Activated naive CD8-positive, alpha-beta T cell treated with anti-CD3 and anti-CD28 coated beads, Interleukin-2, amount 50 U/mL, for 24 hours (primary cell): ENCODE measurements around the gene FAM161B.
A peak's percentile ranks its signal among the peaks of the same experiment; 100 is the strongest.
"Not testable (repeated sequence)": the region's sequence is repeated elsewhere in the genome, so short reads cannot be mapped to it uniquely, and the experiment has no call there.

ENCODE experiments used
- ATAC-seq: fragments of 150-1000 bp; cut with Tn5 transposase; one replicate; pipeline ENCODE4 v1.10.0; 2021
- DNase-seq: peaks from one replicate; pipeline ENCODE4 v3.0.0; 2021
- H3K27ac Mint-ChIP-seq: one replicate; pipeline ENCODE4 v1.8.0; 2021; ENCODE audit warnings: mild to moderate bottlenecking, mixed read lengths
- H3K27me3 Mint-ChIP-seq: one replicate; pipeline ENCODE4 v1.8.0; 2021; ENCODE audit warnings: mixed read lengths
- H3K36me3 Mint-ChIP-seq: one replicate; pipeline ENCODE4 v1.8.0; 2021; ENCODE audit warnings: low read depth, mixed read lengths
- H3K4me1 Mint-ChIP-seq: one replicate; pipeline ENCODE4 v1.8.0; 2021; ENCODE audit warnings: mixed read lengths
- H3K4me3 Mint-ChIP-seq: one replicate; pipeline ENCODE4 v1.8.0; 2021; ENCODE audit warnings: mild to moderate bottlenecking, moderate library complexity, mixed read lengths
- H3K9me3 Mint-ChIP-seq: one replicate; pipeline ENCODE4 v1.8.0; 2021; ENCODE audit warnings: mixed read lengths

Gene FAM161B, protein sequence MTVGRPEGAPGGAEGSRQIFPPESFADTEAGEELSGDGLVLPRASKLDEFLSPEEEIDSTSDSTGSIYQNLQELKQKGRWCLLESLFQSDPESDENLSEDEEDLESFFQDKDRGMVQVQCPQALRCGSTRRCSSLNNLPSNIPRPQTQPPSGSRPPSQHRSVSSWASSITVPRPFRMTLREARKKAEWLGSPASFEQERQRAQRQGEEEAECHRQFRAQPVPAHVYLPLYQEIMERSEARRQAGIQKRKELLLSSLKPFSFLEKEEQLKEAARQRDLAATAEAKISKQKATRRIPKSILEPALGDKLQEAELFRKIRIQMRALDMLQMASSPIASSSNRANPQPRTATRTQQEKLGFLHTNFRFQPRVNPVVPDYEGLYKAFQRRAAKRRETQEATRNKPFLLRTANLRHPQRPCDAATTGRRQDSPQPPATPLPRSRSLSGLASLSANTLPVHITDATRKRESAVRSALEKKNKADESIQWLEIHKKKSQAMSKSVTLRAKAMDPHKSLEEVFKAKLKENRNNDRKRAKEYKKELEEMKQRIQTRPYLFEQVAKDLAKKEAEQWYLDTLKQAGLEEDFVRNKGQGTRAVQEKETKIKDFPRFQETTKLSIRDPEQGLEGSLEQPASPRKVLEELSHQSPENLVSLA

DNA sequence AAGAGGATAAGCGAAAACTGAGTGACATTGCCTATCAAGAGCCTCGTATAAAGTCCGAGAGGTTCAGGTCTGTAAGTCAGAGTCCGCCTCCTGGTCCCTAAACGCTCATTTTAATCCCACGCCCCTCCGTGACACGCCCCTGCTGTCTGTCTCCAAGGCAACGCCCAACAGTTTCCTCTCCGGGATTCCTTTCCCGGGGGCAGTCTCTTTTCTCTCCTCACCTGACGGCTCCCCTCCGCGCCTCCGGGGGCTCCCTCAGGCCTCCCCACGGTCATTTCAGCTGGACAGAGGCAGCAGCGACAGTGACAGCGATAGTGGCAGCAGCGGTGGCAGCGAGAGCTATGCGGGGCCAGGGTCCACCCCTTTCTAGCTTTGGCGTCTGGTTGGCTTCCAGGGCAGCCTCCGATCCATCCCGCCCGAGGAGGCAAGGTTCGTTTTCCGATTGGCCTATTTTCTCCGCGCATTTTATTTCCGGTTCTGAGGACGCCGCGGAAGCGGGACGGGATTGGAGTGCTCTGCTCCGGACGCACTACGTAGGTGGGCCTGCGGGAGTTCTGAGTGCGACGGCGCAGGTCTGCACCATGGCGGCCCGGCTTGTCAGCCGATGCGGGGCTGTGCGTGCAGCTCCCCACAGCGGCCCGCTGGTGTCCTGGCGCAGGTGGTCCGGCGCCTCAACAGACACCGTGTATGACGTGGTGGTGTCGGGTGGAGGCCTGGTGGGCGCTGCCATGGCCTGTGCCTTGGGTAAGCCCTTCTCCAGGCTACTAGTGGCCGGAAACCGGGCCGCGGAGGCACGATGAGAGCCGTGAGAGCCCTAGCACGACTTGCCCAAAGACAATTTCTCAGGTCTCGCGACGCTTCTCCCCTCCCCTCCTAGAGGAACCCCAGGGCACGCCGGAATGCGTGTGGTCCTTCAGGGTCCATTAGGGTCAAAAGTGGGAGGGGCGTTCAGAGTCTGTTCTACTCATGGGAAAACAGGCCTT, at the start of gene FAM161B, which contains the start of gene COQ6:
Gene FAM161B (minus strand): TSS at position 343 of the 983 bp plus-strand sequence. CDS start 68 bp downstream, at position 275.
Gene COQ6 (plus strand): TSS at position 551 of the 983 bp plus-strand sequence. CDS start 31 bp downstream, at position 582.
- ATAC-seq (peak; percentile 98), DNase-seq (peak; percentile 90)
- H3K27me3 Mint-ChIP-seq = no peaks in the 10 kb centered on the region
- H3K27ac Mint-ChIP-seq = peak within 1 kb of the TSS; percentile 90
- peak within 1 kb of the TSS; percentile 88 for H3K4me3 Mint-ChIP-seq
- peaks cover 14% of the 10 kb centered on the region for H3K4me1 Mint-ChIP-seq
- no peaks in the 10 kb centered on the region for H3K9me3 Mint-ChIP-seq
- H3K36me3 Mint-ChIP-seq = peaks cover 3% of the 10 kb centered on the region

DNA sequence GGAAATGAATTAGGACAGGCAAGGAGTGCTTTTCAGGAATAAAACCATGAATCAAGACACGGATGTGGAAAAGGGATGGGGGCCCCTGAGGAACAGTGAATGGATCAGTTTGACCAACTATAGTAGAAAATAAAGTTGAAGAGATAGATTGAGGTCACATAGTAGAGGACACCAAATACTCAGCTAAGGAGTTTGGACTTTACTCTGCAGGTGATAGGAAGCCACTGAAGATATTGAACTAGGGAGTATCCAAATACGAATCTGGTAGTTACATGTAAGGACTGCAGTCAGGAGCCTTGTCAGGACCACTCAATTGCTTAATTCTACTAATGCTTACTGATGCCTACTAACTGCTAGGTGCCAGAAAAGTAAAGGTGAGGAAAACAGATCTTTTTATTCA, 48.8 kb upstream of the FAM161B start:
- Mint-ChIP-seq H3K27me3 (no peaks in the 10 kb centered on the region), H3K27ac (no peak overlapping the region), H3K9me3 (no peaks in the 10 kb centered on the region), H3K4me1 (no peaks in the 10 kb centered on the region), H3K4me3 (no peak overlapping the region), H3K36me3 (peaks cover 7% of the 10 kb centered on the region)
- ATAC-seq (no peak), DNase-seq (no peak)

DNA sequence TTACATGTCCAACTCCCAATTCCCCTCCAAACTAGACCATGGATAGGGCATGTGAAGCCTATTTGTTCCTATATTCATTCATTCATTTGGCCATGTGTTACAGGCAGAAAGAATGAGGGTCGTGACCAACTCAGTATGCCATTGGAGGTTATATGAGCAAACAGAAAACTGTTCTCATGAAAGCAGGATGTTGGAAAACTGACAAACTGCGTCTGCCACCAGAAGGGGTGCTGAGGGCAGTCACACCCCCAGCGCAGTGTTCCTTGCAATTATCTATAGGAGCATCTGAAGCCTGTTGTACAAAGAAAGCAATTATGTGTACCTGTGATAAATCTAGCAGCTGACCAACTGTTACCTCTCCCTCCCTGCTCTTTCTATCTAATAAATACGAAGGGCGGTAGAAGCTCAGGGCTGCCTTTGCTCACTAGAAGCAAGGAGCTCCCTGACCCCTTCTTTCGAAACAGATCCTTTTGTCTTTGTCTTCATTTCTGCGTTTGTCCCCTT, 48.1 kb upstream of the FAM161B start:
- H3K4me3 Mint-ChIP-seq = no peak overlapping the region
- ATAC-seq (no peak), DNase-seq (no peak)
- H3K27me3 Mint-ChIP-seq = no peaks in the 10 kb centered on the region
- peaks cover 5% of the 10 kb centered on the region for H3K36me3 Mint-ChIP-seq
- H3K27ac Mint-ChIP-seq = no peak overlapping the region
- H3K9me3 Mint-ChIP-seq = no peaks in the 10 kb centered on the region
- no peaks in the 10 kb centered on the region for H3K4me1 Mint-ChIP-seq

DNA sequence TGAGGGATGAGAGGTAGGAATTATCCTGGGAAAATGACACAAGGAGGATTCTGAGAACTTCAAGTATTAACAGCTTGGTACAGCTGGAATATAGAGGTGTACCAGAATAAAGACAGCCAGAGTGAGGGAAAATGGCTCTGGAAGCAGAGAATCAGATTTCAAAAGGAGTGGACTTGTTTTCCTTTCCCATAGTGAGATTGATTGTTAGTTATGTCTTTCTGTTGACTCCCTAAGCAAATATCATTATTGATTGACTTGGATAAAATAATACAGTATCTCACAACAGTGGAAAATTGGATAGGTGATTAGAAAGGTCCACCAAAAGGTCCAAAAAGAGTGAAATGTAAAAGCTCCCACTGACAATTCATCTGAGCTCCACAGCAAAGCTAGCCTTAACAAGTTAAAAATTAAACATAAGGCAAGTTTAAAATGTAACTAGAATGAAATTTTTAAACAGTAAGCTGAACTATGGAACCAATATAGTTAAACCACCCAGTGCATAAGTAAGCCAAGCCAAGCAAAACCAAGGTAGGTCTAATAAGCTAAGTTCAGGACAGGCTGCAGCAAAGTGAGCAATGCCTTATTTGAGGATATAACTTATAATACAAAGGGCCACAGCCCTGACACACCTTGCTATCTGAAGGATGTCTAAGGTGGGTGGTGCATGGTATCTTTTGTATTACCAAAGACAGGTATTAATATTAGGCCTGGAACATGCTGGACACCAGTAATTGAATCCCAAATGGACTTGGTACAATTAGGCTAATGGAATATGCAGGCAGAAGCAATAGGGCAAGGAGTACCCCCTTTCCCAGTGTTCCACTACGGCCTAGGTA, 47.4 kb upstream of the FAM161B start:
- no peaks in the 10 kb centered on the region for H3K4me1 Mint-ChIP-seq
- no peak for DNase-seq
- H3K9me3 Mint-ChIP-seq = no peaks in the 10 kb centered on the region
- no peak overlapping the region for H3K27ac Mint-ChIP-seq
- peaks cover 5% of the 10 kb centered on the region for H3K36me3 Mint-ChIP-seq
- H3K27me3 Mint-ChIP-seq = no peaks in the 10 kb centered on the region
- no peak for ATAC-seq
- H3K4me3 Mint-ChIP-seq = no peak overlapping the region

DNA sequence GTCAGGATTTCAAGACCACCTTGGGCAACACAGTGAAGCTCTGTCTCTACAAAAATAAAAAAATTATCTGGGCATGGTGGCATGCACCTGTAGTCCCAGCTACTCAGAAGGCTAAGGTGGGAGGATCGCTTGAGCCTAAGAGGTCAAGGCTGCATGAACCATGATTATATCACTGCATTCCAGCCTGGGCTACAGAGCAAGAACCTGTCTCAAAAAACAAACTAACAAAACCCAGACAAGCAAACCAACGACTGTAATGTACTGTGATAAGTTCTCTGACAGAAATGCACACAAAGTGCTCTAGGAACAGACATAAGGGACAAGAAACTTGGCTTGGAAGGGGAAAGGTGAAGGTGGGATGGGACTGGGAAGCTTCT, 46.8 kb upstream of the FAM161B start:
- Mint-ChIP-seq H3K4me3 (no peak overlapping the region), H3K9me3 (no peaks in the 10 kb centered on the region), H3K27me3 (no peaks in the 10 kb centered on the region), H3K36me3 (peaks cover 5% of the 10 kb centered on the region), H3K27ac (no peak overlapping the region), H3K4me1 (no peaks in the 10 kb centered on the region)
- no peak for DNase-seq
- ATAC-seq = no peak

DNA sequence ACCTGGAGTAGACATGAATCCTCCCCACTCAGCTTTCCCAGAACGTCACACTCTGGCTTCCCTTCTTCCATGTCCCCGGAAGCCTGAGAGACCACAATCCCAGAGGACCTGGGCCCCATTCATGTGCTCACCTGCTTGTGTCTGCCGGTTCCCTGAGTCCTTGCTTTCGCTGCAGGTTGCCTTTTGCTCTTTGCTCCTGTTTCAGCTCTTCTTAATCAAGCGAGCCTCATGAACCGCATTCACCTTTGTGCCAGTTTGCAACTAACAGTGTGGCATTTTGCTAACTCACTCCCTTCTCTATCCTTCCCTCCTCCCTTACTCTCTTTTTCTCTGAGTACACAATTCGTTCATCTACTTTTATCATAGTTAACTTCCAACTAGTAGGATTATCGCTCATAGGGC, 46.1 kb upstream of the FAM161B start:
- Mint-ChIP-seq H3K9me3 (no peaks in the 10 kb centered on the region), H3K27me3 (no peaks in the 10 kb centered on the region), H3K36me3 (peaks cover 7% of the 10 kb centered on the region), H3K4me1 (no peaks in the 10 kb centered on the region), H3K27ac (no peak overlapping the region), H3K4me3 (no peak overlapping the region)
- ATAC-seq (no peak), DNase-seq (no peak)

DNA sequence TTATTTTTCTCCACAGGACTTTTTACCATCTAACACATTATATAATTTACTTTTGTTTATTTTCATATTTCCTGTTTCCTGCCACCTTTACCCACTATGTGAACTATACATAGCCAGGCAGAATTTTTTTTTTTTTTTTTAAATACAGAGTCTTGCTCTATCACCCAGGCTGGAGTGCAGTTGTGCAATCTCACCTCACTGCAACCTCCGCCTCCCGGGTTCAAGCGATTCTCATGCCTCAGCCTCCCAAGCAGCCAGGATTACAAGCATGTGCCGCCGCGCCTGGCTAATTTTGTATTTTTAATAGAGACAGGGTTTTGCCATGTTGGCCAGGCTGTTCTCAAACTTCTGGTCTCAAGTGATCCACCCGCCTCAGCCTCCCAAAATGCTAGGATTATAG, 45.0 kb upstream of the FAM161B start:
- not testable (repeated sequence) for H3K9me3 Mint-ChIP-seq, H3K4me1 Mint-ChIP-seq, H3K36me3 Mint-ChIP-seq, ATAC-seq, H3K27ac Mint-ChIP-seq, DNase-seq, H3K27me3 Mint-ChIP-seq, H3K4me3 Mint-ChIP-seq

DNA sequence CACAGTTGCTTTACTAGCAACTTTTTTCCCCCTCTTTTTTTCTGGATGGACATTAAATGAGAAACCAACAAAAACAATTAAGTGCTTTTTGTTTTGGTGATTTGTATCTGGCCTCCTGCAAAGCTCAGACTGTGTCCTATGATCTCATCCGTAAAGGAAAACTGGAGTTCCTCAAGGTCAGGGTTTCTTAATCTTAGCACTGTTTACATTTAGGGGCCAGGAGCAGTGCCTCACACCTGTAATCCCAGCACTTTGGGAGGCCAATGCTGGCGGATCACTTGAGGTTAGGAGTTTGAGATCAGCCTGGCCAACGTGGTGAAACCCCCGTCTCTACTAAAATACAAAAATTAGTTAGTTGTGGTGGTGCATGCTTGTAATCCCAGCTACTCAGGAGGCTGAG, 41.2 kb upstream of the FAM161B start:
- ATAC-seq (no peak), DNase-seq (no peak)
- no peaks in the 10 kb centered on the region for H3K27me3 Mint-ChIP-seq
- H3K4me1 Mint-ChIP-seq = no peaks in the 10 kb centered on the region
- no peak overlapping the region for H3K27ac Mint-ChIP-seq
- H3K4me3 Mint-ChIP-seq = no peak overlapping the region
- H3K36me3 Mint-ChIP-seq = peaks cover 9% of the 10 kb centered on the region
- H3K9me3 Mint-ChIP-seq = no peaks in the 10 kb centered on the region

DNA sequence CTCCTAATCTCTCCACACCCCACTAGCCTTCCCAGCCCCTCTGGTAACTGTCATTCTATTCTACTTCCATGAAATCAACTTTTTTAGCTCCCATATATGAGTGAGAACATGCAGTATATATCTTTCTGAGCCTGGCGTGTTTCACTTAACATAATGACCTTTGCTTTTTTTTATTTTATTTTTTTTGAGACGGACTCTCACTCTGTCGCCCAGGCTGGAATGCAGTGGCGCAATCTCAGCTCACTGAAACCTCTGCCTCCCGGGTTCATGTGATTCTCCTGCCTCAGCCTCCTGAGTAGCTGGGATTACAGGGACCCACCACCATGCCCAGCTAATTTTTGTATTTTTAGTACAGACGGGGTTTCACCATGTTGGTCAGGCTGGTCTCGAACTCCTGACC, 38.8 kb upstream of the FAM161B start:
- peaks cover 14% of the 10 kb centered on the region for H3K36me3 Mint-ChIP-seq
- not testable (repeated sequence) for H3K4me1 Mint-ChIP-seq, H3K27me3 Mint-ChIP-seq, ATAC-seq, DNase-seq, H3K4me3 Mint-ChIP-seq, H3K9me3 Mint-ChIP-seq, H3K27ac Mint-ChIP-seq

DNA sequence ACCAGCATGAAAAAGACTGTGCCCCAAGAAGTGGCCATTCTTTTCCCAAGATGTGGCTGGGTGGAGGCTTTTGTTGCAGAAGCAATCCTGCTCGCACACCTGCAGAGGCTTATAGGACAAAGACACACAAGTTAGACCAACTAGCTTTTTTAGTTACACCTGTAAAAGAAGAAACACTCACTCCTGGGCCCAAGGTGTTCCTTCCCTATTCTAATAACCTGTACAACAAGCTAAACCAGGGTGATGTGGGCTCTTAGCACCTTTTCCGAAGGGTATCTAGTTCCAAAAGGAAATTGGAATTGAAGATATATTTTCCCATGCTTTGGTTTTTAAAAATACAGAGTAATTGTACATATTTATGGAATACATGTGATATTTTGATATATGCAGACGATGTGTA, 38.2 kb upstream of the FAM161B start:
- DNase-seq = no peak
- Mint-ChIP-seq H3K9me3 (no peaks in the 10 kb centered on the region), H3K4me1 (no peaks in the 10 kb centered on the region), H3K27me3 (no peaks in the 10 kb centered on the region), H3K27ac (no peak overlapping the region), H3K4me3 (no peak overlapping the region), H3K36me3 (peaks cover 14% of the 10 kb centered on the region)
- no peak for ATAC-seq

DNA sequence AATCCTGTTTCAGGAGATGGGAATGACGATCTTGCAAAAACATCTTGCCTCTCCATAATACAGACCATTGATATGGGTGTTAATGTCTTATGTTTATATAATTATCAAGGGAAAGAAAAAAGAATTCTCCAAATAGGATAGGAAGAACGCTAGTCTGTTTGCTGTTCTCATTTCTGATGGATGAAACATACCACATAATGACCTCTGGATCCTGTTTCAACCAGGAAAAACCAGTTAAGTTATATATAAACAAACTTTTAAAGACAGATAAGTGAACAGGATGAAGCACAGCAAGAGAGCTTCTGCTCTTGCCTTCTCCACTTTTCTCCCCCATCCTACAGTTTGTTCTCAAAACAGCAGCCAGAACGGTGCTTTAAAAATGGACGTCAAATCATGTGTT, 28.0 kb upstream of the FAM161B start:
- ATAC-seq = no peak
- H3K9me3 Mint-ChIP-seq = no peaks in the 10 kb centered on the region
- H3K27ac Mint-ChIP-seq = no peak overlapping the region
- peaks cover 4% of the 10 kb centered on the region for H3K36me3 Mint-ChIP-seq
- no peak overlapping the region for H3K4me3 Mint-ChIP-seq
- no peaks in the 10 kb centered on the region for H3K4me1 Mint-ChIP-seq
- no peak for DNase-seq
- H3K27me3 Mint-ChIP-seq = no peaks in the 10 kb centered on the region

DNA sequence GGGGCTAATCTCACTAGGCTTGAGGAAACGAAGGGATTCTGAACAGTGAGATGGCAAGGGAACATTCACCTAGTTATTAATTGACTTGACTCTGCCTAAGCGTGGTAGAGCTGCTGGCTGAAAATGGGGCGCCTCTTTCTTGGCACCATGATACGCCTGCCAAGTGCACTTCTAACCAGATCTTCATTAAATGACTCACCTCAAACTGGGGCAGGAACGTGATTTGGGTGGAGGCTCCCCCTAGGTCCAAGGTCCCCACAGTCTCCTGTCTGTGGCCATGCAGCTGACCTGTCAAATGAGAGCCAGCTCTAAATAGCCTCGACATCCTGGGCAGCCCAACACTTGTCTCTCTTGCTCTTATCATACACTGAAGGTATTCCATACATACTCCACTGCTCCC, 26.2 kb upstream of the FAM161B start:
- Mint-ChIP-seq H3K4me3 (no peak overlapping the region), H3K27me3 (no peaks in the 10 kb centered on the region), H3K36me3 (peaks cover 4% of the 10 kb centered on the region), H3K27ac (no peak overlapping the region), H3K9me3 (no peaks in the 10 kb centered on the region), H3K4me1 (no peaks in the 10 kb centered on the region)
- DNase-seq (no peak), ATAC-seq (no peak)

DNA sequence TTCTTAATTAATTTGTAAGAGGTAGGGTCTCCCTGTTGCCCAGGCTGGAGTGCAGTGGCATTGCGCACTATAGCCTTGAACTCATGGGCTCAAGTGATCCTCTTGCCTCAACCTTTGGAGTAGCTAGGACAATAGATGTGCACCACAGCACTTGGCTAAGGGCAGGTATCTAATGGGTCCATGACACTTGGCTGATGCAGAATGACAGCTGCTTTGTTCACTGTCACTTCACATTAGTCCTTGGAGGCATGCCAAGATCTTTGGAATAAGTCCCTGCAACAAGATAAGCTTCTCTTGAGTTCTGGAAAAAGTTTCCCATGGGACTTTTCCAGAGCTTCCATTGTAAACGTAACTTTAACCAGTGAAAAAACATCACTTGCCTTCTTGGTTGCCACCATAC, 23.6 kb upstream of the FAM161B start:
- ATAC-seq (no peak), DNase-seq (no peak)
- H3K27me3 Mint-ChIP-seq = no peaks in the 10 kb centered on the region
- no peak overlapping the region for H3K4me3 Mint-ChIP-seq
- peaks cover 6% of the 10 kb centered on the region for H3K36me3 Mint-ChIP-seq
- no peaks in the 10 kb centered on the region for H3K4me1 Mint-ChIP-seq
- H3K27ac Mint-ChIP-seq = no peak overlapping the region
- H3K9me3 Mint-ChIP-seq = no peaks in the 10 kb centered on the region

DNA sequence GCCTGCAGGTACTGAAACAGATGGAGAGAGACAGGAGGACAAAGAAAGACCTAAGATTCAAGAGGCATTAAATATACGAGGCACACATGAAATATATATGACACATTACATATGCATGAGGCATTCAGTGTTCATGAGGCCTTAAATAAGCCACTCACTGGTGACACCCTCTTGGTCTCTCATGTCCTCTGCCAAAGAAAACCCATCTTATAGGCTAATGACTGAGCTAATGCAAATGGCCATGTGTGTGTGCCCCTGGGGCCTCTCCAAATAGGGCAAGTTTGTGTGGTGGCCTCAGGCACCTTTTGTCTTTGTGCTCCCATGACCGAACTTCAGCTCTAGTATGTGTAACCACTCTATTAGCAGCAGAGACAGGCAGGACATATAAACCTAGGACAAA, 19.0 kb upstream of the FAM161B start:
- Mint-ChIP-seq H3K36me3 (peaks cover 6% of the 10 kb centered on the region), H3K27me3 (no peaks in the 10 kb centered on the region), H3K27ac (no peak overlapping the region), H3K4me1 (no peaks in the 10 kb centered on the region), H3K4me3 (no peak overlapping the region), H3K9me3 (no peaks in the 10 kb centered on the region)
- ATAC-seq (no peak), DNase-seq (no peak)
